ENCODE measurements around the gene CNRIP1.

The CNRIP1 gene

DNA sequence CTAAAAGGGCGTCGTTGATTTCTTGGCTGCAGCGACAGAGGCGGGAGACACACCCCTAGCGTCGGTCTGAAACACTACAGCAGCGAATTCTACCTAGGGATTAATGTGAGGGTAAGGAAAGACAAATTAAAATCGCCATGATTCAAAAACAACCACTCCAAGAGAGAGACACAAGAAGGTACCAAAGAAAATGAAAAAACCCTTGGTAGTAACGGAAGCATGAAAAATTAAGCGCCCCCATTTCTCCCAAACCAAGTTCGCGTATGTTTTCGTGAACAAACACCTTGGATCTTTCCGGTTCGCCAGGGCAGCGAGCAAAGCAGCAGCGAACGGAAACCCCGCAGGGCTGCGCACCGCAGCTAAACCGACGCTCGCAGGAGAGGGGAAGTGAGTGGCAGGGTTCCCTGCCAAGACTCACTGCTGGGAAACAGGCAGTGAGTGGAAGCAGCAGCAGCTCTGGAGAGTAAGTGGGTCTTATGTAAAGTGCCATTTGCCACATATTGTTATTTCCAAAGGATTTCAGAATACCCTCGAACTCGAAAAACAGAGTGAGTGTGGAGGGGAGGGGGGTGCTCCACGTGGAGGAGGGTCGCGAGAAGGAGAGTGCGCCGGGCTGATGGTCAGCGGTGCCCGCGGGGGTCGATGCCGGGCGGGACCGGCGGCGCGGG lies 68.4 kb downstream of the CNRIP1 start:
- DNase-seq (ENCODE audit: low spot score), result peak; percentile 52

DNA sequence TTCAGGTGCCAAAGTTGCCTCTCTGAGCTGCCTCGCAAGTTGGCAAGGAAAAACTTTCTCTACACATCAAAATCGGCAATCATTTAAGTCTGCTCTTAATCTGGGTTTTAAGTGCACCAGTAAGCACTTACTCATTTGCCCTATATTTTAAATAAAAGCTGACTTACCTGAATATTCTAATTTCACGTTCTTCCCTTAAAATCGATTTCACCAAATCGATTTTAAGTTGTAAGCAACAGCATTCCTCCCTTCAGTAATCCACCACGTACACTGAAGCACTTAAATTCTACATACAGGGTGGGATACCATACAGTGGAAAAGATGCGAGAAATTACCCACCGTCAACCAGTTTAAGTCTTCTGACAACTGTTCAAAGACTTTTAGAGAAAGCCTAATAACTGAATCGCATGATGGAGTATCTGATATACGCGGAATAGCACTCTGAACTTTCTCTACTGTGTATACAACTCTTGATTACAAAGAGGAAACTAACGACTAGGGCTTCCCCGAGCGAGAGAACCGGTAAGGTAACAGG lies 69.0 kb downstream of the CNRIP1 start:
- no peak for DNase-seq (ENCODE audit: low spot score)

DNA sequence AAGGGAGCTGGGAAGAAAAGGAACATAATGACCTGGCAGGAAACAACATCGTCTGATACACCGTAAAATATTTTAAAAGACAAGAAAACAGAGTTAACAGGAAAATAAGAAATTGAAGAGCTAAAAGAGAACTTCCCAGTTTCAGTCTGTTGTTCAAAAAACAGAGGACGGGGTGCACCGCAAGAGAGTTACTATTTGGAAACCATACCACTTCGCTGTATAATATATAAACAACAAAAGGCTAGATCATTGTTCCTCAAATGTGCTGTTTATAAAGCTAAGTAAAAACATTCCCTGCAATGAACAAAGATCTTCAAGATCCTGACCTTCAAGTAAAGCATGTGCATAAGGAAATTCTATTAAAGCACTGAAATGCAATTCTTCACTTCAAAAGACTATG lies 69.6 kb downstream of the CNRIP1 start:
- no peak for DNase-seq (ENCODE audit: low spot score)

DNA sequence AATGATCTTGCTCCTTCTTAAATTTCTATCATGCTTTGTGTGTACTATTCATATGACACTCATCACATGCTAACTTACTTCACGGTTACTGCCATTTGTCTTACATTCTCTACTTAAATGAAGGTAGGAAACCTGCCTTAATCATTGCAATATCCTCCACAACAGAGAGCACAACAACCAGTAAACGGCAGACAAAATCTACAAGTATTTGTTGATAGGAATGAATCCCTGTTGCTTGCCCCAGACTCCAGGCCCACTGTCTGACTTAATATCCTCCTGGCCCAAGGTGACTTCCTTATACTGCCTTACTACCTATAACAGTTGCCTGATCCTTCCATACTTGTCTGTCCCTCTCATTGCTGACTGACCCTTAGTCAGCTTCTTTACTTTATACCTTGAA lies 70.9 kb downstream of the CNRIP1 start:
- DNase-seq (ENCODE audit: low spot score), result no peak

DNA sequence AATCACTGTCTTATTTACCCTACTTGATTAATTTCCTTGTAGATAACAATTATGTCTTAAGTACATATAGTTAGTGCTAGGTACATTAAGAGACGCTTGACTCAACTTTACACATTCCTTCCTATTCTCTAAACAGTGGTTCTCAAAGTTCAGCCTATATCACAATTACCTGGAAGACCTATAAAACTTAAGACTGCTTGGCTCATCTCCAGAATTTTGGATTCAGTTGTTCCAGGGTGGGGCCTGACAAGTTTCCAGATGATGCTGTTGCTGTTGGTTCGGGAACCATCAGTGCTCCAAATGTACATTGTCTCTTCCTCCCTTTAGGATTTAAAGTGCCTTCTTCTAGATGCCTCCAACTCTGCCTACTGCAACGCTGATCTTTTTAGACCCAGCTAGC lies 71.4 kb downstream of the CNRIP1 start:
- no peak for DNase-seq (ENCODE audit: low spot score)

DNA sequence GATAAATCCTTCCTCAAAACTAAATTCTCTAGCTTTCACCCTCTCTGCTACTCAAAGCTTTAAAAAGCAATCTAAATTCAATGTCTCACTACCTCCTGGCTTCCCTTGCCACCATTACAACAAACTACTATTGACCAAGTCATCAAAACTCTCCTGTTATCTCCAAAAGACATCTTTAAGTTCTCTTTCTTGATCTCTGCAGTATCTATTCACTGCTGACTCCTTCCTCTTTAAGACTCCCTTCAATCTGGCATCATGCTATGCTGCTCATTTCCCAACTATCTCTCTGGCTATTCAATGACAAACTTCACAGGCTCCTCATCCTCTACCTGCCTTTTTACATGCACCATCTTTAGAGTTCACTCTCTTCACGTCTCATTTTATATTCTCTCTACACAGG lies 73.4 kb downstream of the CNRIP1 start:
- no peak for DNase-seq (ENCODE audit: low spot score)

DNA sequence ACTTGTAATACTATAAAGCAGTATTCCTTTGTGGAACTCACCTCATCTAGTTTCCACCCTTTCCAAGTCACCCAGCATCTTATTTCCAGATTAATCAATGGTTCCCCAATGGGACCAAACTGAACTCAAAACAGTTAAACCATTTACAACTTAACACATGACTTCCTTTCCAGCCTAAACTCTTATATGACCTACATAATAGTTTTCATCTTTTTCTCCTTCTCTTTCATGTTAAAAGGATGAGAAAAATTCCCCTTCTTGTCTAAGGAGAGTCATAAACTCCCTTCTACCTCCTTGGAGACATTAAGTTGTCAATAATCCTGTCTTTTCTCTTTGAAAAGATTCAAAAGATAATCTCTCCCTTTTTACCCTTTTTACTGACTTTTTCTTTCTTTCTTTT lies 74.1 kb downstream of the CNRIP1 start:
- no peak for DNase-seq (ENCODE audit: low spot score)

DNA sequence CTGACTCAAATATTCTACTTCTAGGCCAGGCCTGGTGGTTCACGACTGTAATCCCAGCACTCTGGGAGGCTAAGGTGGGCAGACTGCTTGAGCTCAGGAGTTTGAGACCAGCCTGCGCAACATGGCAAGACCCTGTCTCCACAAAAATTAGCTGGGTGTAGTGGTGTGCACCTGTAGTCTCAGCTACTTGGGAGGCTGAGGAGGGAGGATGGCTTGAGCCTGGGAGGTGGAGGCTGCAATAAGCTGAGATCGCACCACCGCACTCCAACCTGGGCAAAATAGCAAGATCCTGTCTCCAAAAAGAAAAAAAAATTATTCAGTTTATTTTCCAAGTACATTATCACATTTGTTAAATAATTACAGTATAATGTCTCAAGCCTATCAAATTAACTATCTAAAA lies 74.7 kb downstream of the CNRIP1 start:
- no peak for DNase-seq (ENCODE audit: low spot score)

DNA sequence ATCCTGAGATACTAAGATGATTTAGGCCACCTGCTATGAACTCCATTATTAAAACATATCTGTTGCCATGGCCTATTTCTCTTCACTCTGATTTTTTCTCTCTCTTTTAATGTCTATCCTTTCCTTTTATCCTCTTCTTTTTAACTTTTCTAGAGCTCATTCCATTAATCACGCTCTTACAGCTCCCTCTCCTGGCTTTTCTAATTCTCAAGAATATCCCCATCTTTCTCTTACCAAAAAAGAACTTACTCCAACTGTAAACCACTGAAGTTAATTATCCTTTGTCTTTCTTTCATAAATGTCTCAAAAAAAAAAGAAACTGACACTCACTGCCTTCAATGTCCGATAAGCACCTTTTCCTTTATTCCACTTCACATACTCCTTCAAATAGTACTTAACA lies 75.3 kb downstream of the CNRIP1 start:
- no peak for DNase-seq (ENCODE audit: low spot score)

Measured in hepatic stellate cell (primary cell).